WTC11 (cell line): ENCODE results near the gene DGCR8. TPM values are rescaled to one million over a fixed set of nuclear protein-coding genes. Genes with fewer than 3 reads are reported as not detected.

Source experiments
- ATAC-seq: fragments of 200-7000 bp; cut with Tn5 transposase; 2 replicates; pipeline ENCODE4 v1.10.0; 2021; ENCODE audit warnings: mild to moderate bottlenecking, moderate library complexity
- CTCF ChIA-PET: fragments of 300-600 bp; sonication (Branson Sonifier 250); formaldehyde crosslinking; loops from one replicate; lab custom pipeline; 2021; ENCODE audit warnings: antibody characterized with exemption; lab: Charles Lee
- POLR2A ChIA-PET: fragments of 350-600 bp; sonication (Branson Sonifier 250); formaldehyde crosslinking; loops from one replicate; lab custom pipeline; 2021; ENCODE audit warnings: antibody characterized with exemption; lab: Charles Lee
- DNase-seq: peaks from one replicate; pipeline ENCODE4 v3.0.0; 2021; ENCODE audit warnings: low spot score
- H3K27ac Mint-ChIP-seq: 2 replicates; pipeline ENCODE4 v1.8.0; 2021; ENCODE audit warnings: mixed read lengths
- H3K27me3 Mint-ChIP-seq: 2 replicates; pipeline ENCODE4 v1.8.0; 2021; ENCODE audit warnings: low read depth, mild to moderate bottlenecking, moderate library complexity, mixed read lengths
- H3K36me3 Mint-ChIP-seq: 2 replicates; pipeline ENCODE4 v1.8.0; 2021; ENCODE audit warnings: mixed read lengths
- H3K4me1 Mint-ChIP-seq: 2 replicates; pipeline ENCODE4 v1.8.0; 2022; ENCODE audit warnings: mixed read lengths
- H3K4me3 Mint-ChIP-seq: 2 replicates; pipeline ENCODE4 v1.8.0; 2021; ENCODE audit warnings: mild to moderate bottlenecking, moderate library complexity, mixed read lengths
- H3K9me3 Mint-ChIP-seq: 2 replicates; pipeline ENCODE4 v1.8.0; 2021; ENCODE audit warnings: mixed read lengths
- CREM ChIP-seq: sonication (generic); formaldehyde crosslinking; IDR thresholded peaks from 2 replicates; pipeline ENCODE4 v1.8.1; 2022; ENCODE audit warnings: mild to moderate bottlenecking, missing genetic modification reagents, moderate library complexity
- ELF4 ChIP-seq: sonication (generic); formaldehyde crosslinking; IDR thresholded peaks from 2 replicates; pipeline ENCODE4 v1.8.1; 2022; ENCODE audit warnings: low read depth, mild to moderate bottlenecking, moderate library complexity, missing genetic modification reagents
- ETV6 ChIP-seq: sonication (generic); formaldehyde crosslinking; IDR thresholded peaks from 2 replicates; pipeline ENCODE4 v1.8.1; 2022; ENCODE audit warnings: mild to moderate bottlenecking, missing genetic modification reagents
- FOXK1 ChIP-seq: sonication (generic); formaldehyde crosslinking; IDR thresholded peaks from 2 replicates; pipeline ENCODE4 v1.8.0; 2022; ENCODE audit warnings: mild to moderate bottlenecking, moderate library complexity, missing genetic modification reagents
- NFYB ChIP-seq: sonication (generic); formaldehyde crosslinking; conservative IDR thresholded peaks from 2 replicates; pipeline ENCODE4 v1.8.0; 2022; ENCODE audit warnings: low read depth, missing genetic modification reagents
- NR3C1 ChIP-seq: sonication (generic); formaldehyde crosslinking; conservative IDR thresholded peaks from 2 replicates; pipeline ENCODE4 v1.8.1; 2023; ENCODE audit warnings: low read depth, mild to moderate bottlenecking, missing genetic modification reagents
- SMAD4 ChIP-seq: sonication (generic); formaldehyde crosslinking; IDR thresholded peaks from 2 replicates; pipeline ENCODE4 v1.8.0; 2022; ENCODE audit warnings: mild to moderate bottlenecking, missing genetic modification reagents
- ZNF121 ChIP-seq: sonication (generic); formaldehyde crosslinking; IDR thresholded peaks from 2 replicates; pipeline ENCODE4 v1.8.0; 2023; ENCODE audit warnings: missing genetic modification reagents
- ZNF416 ChIP-seq: fragments of 250-450 bp; sonication (Bioruptor Pico); IDR thresholded peaks from 2 replicates; pipeline ENCODE4 v1.9.0; 2021; ENCODE audit warnings: mild to moderate bottlenecking, inconsistent platforms
- total RNA-seq: library from RNA; stranded (reverse); gene quantifications from 3 replicates; pipeline ENCODE4 v1.2.3, GENCODE V29; 2021
- TF ChIP-seq, protein P1 (sequence below): fragments of 250-450 bp; sonication (Bioruptor Pico); IDR thresholded peaks from 2 replicates; pipeline ENCODE4 v1.9.0; 2021; ENCODE audit warnings: mild to moderate bottlenecking
- TF ChIP-seq, protein P2 (sequence below): sonication (generic); formaldehyde crosslinking; IDR thresholded peaks from 2 replicates; pipeline ENCODE4 v1.8.1; 2022; ENCODE audit warnings: low read depth, mild to moderate bottlenecking, moderate library complexity, missing genetic modification reagents, borderline replicate concordance
- TF ChIP-seq, protein P3 (sequence below): fragments of 200-600 bp; IDR thresholded peaks from 2 replicates; pipeline ENCODE4 v1.8.0; 2022; ENCODE audit warnings: antibody characterized with exemption
- TF ChIP-seq, protein P4 (sequence below): sonication (generic); formaldehyde crosslinking; IDR thresholded peaks from 2 replicates; pipeline ENCODE4 v1.8.0; 2022; ENCODE audit warnings: mild to moderate bottlenecking, missing genetic modification reagents
- TF ChIP-seq, protein P5 (sequence below): fragments of 250-450 bp; sonication (Bioruptor Pico); IDR thresholded peaks from 2 replicates; pipeline ENCODE4 v1.9.0; 2021; ENCODE audit warnings: mild to moderate bottlenecking, borderline replicate concordance

The DGCR8 gene
- total RNA-seq, 1 experiment from 2014 or later, result 55.0 TPM

DNA sequence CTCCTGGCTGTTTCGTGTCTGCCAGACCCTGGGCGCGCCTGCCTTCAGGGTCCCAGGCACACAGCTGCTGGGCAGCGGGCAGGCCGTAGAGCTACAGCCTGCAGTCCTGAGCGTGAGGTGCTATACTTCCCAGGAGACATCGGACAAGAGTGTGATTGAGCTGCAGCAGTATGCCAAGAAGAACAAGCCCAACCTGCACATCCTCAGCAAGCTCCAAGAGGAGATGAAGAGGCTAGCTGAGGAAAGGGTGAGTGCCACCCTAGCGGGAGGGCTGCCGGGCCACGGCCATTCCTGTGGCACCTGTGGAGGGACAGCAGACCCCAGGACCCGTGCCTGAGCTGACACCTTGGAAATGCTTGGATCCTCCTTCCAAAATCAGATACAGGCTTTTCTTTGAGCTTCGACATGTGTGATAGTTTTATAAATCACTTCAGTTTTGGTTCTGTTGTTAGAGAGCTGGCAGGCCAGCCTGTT lies 28.8 kb downstream of the DGCR8 start:
- ChIA-PET POLR2A (no interaction called here), CTCF (no interaction called here)
- Mint-ChIP-seq H3K4me3 (no peak overlapping the region), H3K27me3 (no peaks in the 10 kb centered on the region), H3K27ac (no peak overlapping the region; the same call in 1 of the 2 replicates), H3K4me1 (no peaks in the 10 kb centered on the region), H3K36me3 (peaks cover 56% of the 10 kb centered on the region), H3K9me3 (no peaks in the 10 kb centered on the region)
- no peak for TF ChIP-seq FOXK1 (CRISPR knock-in tag)
- TF ChIP-seq, protein P1, sequence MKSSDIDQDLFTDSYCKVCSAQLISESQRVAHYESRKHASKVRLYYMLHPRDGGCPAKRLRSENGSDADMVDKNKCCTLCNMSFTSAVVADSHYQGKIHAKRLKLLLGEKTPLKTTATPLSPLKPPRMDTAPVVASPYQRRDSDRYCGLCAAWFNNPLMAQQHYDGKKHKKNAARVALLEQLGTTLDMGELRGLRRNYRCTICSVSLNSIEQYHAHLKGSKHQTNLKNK (CRISPR knock-in tag), result no peak
- no peak for DNase-seq
- no peak for ATAC-seq

DNA sequence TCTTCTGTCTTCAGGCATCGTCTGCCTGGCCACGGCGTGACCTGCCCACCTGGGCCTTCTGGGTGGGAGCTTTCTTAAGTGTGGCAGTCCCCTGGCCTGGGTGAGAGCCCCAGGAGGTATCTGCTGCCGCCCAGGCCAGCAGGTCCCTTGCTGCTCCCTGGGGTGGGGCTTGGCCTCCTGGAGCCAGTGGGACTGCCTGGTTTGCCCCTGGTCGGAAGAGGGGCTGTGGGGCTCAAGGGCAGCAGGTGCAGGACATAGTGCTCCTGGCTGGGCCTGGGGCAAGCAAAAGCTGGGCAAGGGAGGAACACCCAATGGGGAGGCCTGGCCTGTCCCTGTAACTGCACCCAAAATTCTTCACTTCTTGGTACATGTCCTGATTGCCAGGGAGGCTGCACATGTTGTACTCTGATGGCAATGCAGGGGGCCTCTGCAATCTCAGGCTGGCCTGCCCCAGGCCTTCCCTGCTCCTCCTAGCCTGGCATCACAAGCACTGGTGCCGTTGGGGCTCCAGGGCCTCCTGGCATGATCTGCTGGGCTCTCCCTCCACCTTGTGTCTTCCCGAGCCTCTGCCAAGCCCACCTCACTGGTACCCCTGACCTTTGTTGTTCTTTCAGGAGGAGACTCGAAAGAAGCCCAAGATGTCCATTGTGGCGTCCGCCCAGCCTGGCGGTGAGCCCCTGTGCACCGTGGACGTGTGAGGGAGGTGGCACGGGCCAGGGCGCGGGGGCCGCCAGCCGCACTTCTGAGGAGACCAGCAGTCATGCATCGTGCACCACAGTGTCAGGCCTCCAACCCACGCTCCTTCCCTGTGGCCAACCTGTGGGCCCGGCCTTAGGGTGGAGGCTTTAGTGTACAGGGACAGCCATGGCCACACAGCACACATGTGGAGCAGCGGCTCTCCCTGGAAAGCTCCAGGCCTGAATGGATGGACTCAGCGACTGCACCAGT lies 29.6 kb downstream of the DGCR8 start:
- no peaks in the 10 kb centered on the region for H3K4me1 Mint-ChIP-seq
- TF ChIP-seq NFYB (CRISPR knock-in tag) (no peak), SMAD4 (no peak), ETV6 (CRISPR knock-in tag) (no peak), CREM (no peak), ELF4 (CRISPR knock-in tag) (no peak), NR3C1 (CRISPR knock-in tag) (no peak), ZNF121 (CRISPR knock-in tag) (no peak), ZNF416 (CRISPR knock-in tag) (no peak)
- TF ChIP-seq, protein P2, sequence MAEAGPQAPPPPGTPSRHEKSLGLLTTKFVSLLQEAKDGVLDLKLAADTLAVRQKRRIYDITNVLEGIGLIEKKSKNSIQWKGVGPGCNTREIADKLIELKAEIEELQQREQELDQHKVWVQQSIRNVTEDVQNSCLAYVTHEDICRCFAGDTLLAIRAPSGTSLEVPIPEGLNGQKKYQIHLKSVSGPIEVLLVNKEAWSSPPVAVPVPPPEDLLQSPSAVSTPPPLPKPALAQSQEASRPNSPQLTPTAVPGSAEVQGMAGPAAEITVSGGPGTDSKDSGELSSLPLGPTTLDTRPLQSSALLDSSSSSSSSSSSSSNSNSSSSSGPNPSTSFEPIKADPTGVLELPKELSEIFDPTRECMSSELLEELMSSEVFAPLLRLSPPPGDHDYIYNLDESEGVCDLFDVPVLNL (CRISPR knock-in tag), result no peak
- TF ChIP-seq, protein P3, sequence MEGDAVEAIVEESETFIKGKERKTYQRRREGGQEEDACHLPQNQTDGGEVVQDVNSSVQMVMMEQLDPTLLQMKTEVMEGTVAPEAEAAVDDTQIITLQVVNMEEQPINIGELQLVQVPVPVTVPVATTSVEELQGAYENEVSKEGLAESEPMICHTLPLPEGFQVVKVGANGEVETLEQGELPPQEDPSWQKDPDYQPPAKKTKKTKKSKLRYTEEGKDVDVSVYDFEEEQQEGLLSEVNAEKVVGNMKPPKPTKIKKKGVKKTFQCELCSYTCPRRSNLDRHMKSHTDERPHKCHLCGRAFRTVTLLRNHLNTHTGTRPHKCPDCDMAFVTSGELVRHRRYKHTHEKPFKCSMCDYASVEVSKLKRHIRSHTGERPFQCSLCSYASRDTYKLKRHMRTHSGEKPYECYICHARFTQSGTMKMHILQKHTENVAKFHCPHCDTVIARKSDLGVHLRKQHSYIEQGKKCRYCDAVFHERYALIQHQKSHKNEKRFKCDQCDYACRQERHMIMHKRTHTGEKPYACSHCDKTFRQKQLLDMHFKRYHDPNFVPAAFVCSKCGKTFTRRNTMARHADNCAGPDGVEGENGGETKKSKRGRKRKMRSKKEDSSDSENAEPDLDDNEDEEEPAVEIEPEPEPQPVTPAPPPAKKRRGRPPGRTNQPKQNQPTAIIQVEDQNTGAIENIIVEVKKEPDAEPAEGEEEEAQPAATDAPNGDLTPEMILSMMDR, result no peak
- TF ChIP-seq, protein P4, sequence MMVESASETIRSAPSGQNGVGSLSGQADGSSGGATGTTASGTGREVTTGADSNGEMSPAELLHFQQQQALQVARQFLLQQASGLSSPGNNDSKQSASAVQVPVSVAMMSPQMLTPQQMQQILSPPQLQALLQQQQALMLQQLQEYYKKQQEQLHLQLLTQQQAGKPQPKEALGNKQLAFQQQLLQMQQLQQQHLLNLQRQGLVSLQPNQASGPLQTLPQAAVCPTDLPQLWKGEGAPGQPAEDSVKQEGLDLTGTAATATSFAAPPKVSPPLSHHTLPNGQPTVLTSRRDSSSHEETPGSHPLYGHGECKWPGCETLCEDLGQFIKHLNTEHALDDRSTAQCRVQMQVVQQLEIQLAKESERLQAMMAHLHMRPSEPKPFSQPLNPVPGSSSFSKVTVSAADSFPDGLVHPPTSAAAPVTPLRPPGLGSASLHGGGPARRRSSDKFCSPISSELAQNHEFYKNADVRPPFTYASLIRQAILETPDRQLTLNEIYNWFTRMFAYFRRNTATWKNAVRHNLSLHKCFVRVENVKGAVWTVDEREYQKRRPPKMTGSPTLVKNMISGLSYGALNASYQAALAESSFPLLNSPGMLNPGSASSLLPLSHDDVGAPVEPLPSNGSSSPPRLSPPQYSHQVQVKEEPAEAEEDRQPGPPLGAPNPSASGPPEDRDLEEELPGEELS (CRISPR knock-in tag), result no peak
- TF ChIP-seq, protein P5, sequence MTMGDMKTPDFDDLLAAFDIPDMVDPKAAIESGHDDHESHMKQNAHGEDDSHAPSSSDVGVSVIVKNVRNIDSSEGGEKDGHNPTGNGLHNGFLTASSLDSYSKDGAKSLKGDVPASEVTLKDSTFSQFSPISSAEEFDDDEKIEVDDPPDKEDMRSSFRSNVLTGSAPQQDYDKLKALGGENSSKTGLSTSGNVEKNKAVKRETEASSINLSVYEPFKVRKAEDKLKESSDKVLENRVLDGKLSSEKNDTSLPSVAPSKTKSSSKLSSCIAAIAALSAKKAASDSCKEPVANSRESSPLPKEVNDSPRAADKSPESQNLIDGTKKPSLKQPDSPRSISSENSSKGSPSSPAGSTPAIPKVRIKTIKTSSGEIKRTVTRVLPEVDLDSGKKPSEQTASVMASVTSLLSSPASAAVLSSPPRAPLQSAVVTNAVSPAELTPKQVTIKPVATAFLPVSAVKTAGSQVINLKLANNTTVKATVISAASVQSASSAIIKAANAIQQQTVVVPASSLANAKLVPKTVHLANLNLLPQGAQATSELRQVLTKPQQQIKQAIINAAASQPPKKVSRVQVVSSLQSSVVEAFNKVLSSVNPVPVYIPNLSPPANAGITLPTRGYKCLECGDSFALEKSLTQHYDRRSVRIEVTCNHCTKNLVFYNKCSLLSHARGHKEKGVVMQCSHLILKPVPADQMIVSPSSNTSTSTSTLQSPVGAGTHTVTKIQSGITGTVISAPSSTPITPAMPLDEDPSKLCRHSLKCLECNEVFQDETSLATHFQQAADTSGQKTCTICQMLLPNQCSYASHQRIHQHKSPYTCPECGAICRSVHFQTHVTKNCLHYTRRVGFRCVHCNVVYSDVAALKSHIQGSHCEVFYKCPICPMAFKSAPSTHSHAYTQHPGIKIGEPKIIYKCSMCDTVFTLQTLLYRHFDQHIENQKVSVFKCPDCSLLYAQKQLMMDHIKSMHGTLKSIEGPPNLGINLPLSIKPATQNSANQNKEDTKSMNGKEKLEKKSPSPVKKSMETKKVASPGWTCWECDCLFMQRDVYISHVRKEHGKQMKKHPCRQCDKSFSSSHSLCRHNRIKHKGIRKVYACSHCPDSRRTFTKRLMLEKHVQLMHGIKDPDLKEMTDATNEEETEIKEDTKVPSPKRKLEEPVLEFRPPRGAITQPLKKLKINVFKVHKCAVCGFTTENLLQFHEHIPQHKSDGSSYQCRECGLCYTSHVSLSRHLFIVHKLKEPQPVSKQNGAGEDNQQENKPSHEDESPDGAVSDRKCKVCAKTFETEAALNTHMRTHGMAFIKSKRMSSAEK (CRISPR knock-in tag), result no peak
- ATAC-seq (no peak), DNase-seq (no peak)
- no peaks in the 10 kb centered on the region for H3K9me3 Mint-ChIP-seq
- no peaks in the 10 kb centered on the region for H3K27me3 Mint-ChIP-seq
- H3K4me3 Mint-ChIP-seq, result no peak overlapping the region
- POLR2A ChIA-PET, result no interaction called here
- peaks cover 54% of the 10 kb centered on the region for H3K36me3 Mint-ChIP-seq
- no peak overlapping the region for H3K27ac Mint-ChIP-seq
- CTCF ChIA-PET, result interaction anchor here (1.0 kb wide), 2 partner anchors 9 to 26 kb away, joined by 3 to 6 read pairs; no protein-coding TSS in a partner anchor
